Measurements from ENCODE around the gene EIF2B2. TPM values are rescaled to one million over a fixed set of nuclear protein-coding genes. Genes with fewer than 3 reads are reported as not detected.

The EIF2B2 gene
- polyA plus RNA-seq, 3 donors from 2014 or later, result 32.6 to 64.5 (median 57.4) TPM

DNA sequence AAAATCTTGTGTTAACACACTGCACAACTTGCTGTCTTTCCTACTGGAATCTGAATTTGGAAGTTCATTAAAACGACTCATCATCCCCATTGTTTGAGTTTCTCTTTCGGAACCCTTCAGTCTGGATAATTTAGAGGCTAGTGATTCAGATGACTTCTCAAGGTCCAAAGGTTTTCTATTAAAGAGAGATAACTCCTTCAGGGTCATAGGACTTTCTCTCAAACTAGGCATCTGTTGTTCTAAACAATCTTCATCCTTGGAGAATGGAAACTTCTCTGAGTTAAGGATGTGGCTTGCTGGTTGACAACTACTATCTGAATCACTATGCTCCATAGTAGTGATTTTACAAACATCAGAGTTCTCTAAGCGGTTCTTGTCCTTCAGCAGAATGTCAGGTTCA lies 44.2 kb downstream of the EIF2B2 start:
- no peak for DNase-seq
- no peak overlapping the region for H3K4me3 Mint-ChIP-seq
- H3K27ac Mint-ChIP-seq, result no peak overlapping the region
- peaks cover 5 to 7% (median 6%) of the 10 kb centered on the region in 3 donors for H3K27me3 Mint-ChIP-seq (ENCODE audit: low read depth in 3 of 3)
- H3K36me3 Mint-ChIP-seq, result peaks cover 0 to 4% (median 3%) of the 10 kb centered on the region in 3 donors
- H3K4me1 Mint-ChIP-seq, result peaks cover 21 to 62% of the 10 kb centered on the region in 2 donors
- no peaks in the 10 kb centered on the region for H3K9me3 Mint-ChIP-seq

DNA sequence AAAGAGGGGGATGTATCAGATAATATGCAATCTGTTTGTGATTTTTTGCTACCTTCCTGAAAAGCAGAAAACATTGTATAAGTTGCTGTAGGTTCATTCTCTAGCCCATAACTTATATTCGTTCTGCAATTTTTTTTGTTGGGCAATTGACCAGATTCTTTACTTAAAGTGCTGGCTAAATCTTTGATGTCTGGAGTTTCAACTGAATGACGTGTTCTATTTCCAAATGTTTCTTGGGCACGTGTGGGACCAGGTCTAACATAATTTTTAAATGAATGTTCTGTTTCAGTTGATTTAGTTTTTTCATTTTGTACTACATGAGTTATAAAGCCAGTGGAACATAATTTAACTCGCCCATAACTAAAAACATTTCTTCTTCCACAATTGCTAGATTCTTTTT lies 44.8 kb downstream of the EIF2B2 start:
- Mint-ChIP-seq H3K9me3 (no peaks in the 10 kb centered on the region), H3K27me3 (ENCODE audit: low read depth in 3 of 3) (peaks cover 6 to 10% (median 8%) of the 10 kb centered on the region in 3 donors), H3K36me3 (peaks cover 0 to 4% (median 3%) of the 10 kb centered on the region in 3 donors), H3K4me3 (no peak overlapping the region), H3K4me1 (peaks cover 22 to 62% of the 10 kb centered on the region in 2 donors), H3K27ac (no peak overlapping the region)
- no peak for DNase-seq

GRCh38 chr14:75048101-75048500 lies 45.4 kb downstream of the EIF2B2 start:
- Mint-ChIP-seq H3K36me3 (peaks cover 0 to 4% (median 3%) of the 10 kb centered on the region in 3 donors), H3K27ac (no peak overlapping the region), H3K4me3 (no peak overlapping the region), H3K27me3 (ENCODE audit: low read depth in 3 of 3) (peaks cover 6 to 10% (median 10%) of the 10 kb centered on the region in 3 donors), H3K4me1 (peaks cover 22 to 61% of the 10 kb centered on the region in 2 donors), H3K9me3 (no peaks in the 10 kb centered on the region)
- DNase-seq, result no peak

DNA sequence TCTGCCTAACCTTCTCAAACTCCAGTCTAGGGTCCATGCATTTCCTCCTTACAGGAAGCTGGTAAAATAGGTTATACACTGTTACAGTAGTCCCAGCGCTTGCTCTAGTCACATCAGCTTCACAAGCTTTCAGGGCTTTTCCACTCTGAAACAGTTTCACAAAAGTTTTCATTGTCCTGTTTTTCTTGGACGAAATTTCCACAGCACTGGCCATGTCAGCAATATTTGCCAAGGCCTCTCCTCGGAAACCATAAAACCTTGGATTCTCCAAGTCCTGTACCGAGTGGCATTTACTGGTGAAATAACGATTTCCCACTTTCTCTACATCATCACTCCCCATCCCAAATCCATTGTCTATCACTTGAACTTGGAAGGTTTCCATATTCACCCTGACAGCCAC lies 46.4 kb downstream of the EIF2B2 start:
- H3K27ac Mint-ChIP-seq, result no peak overlapping the region

GRCh38 chr14:75049731-75050201 lies 47.0 kb downstream of the EIF2B2 start:
- peaks cover 21 to 50% of the 10 kb centered on the region in 2 donors for H3K4me1 Mint-ChIP-seq
- H3K4me3 Mint-ChIP-seq, result peak overlapping the region; percentile 62 to 96 (median 94)
- H3K36me3 Mint-ChIP-seq, result peaks cover 0 to 6% (median 0%) of the 10 kb centered on the region in 3 donors
- H3K9me3 Mint-ChIP-seq, result no peaks in the 10 kb centered on the region
- peaks cover 6 to 10% (median 10%) of the 10 kb centered on the region in 3 donors for H3K27me3 Mint-ChIP-seq (ENCODE audit: low read depth in 3 of 3)
- H3K27ac Mint-ChIP-seq, result peak overlapping the region in 2 of 6 donors; percentile 1 to 56
- DNase-seq, result no peak

More for the DNA sequence above, 46.4 kb downstream of the EIF2B2 start:
- peaks cover 0 to 3% (median 0%) of the 10 kb centered on the region in 3 donors for H3K36me3 Mint-ChIP-seq
- H3K4me3 Mint-ChIP-seq, result no peak overlapping the region
- DNase-seq, result no peak
- peaks cover 22 to 56% of the 10 kb centered on the region in 2 donors for H3K4me1 Mint-ChIP-seq
- peaks cover 6 to 10% (median 10%) of the 10 kb centered on the region in 3 donors for H3K27me3 Mint-ChIP-seq (ENCODE audit: low read depth in 3 of 3)
- H3K9me3 Mint-ChIP-seq, result no peaks in the 10 kb centered on the region

GRCh38 chr14:75050852-75051555 lies 48.3 kb downstream of the EIF2B2 start, which contains the start of gene MLH3:
MLH3 (minus strand) TSS chr14:75051467; CDS start chr14:75049655, 1,812 bp downstream.
- Mint-ChIP-seq H3K4me1 (peaks cover 19 to 38% of the 10 kb centered on the region in 2 donors), H3K27ac (peak within 1 kb of the TSS; percentile 82 to 95 (median 92)), H3K36me3 (peaks cover 4 to 10% (median 7%) of the 10 kb centered on the region in 3 donors), H3K9me3 (no peaks in the 10 kb centered on the region), H3K4me3 (peak within 1 kb of the TSS; percentile 94 to 96 (median 94)), H3K27me3 (ENCODE audit: low read depth in 3 of 3) (peaks cover 6 to 10% (median 10%) of the 10 kb centered on the region in 3 donors)
- DNase-seq, result peak; percentile 76 to 82 (median 82)

DNA sequence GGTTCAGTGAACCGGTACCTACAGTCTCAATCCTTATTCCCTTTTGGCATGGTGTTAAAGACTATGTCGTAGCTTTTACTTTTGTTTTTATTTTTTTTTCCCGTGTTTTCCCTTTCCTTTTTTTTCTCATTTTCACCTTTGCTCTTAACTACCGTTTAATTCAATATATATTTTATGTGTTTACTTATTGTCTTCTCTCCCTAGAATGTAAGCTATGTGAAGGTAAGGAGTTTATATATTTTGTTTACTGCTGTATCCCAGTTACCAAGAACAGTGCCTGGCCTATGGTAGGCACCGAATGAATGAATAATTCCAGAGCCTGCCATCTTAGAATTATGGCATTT lies 48.8 kb downstream of the EIF2B2 start:
- Mint-ChIP-seq H3K4me1 (peaks cover 19 to 35% of the 10 kb centered on the region in 2 donors), H3K36me3 (peaks cover 4 to 12% (median 9%) of the 10 kb centered on the region in 3 donors)

DNA sequence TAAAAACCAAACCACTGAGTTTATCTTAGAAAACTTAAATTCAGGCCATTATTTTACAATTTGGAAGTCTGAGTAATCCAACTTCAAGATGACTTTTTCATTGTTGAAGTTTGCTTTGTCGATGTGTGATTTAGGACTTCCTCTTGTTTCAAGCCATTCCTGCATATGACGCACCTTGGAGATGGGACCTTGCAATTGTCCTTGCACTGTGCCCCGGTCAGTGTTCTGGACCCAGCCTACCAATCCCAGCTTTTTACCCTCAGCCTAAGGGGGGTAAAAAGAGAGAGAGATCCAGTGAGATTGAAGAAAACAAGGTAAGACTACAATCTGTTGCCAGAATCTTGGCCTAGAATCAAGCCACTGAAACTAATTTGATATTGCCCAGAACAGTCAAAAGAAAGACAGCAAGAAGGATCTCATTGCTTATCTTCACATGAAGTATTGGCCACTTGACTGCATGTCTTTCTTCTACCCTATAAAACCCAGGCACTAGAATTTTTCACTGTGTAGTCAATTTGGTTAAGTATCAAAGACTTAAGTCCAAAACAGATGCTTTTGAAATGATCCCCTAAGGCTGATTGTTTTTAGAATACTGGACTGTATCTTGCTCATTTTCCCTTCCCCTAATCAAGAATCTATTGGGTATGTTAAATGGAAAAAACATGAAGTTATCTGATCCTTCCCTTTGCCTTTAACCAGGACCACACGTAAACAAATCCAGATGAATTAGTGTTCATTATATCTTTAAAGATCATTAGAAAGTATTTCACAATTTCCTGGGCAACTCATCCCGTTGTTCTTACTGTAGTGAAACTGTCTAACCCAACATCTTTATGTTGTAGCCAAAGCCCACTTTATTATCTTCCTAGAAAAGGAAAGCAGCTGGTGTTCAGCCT lies 50.9 kb downstream of the EIF2B2 start:
- no peak for DNase-seq
- H3K36me3 Mint-ChIP-seq, result peaks cover 4 to 14% (median 10%) of the 10 kb centered on the region in 3 donors
- H3K27me3 Mint-ChIP-seq (ENCODE audit: low read depth in 3 of 3), result peaks cover 7 to 10% (median 10%) of the 10 kb centered on the region in 3 donors
- no peaks in the 10 kb centered on the region for H3K9me3 Mint-ChIP-seq
- H3K27ac Mint-ChIP-seq, result peak overlapping the region in 2 of 6 donors; percentile 8 to 28
- H3K4me1 Mint-ChIP-seq, result peaks cover 19 to 24% of the 10 kb centered on the region in 2 donors
- H3K4me3 Mint-ChIP-seq, result no peak overlapping the region

More for the DNA sequence above, 48.8 kb downstream of the EIF2B2 start:
- H3K27me3 Mint-ChIP-seq (ENCODE audit: low read depth in 3 of 3), result peaks cover 7 to 10% (median 10%) of the 10 kb centered on the region in 3 donors
- no peak for DNase-seq
- H3K4me3 Mint-ChIP-seq, result peak overlapping the region; percentile 94 to 96 (median 94)
- no peaks in the 10 kb centered on the region for H3K9me3 Mint-ChIP-seq
- peak overlapping the region; percentile 82 to 95 (median 92) for H3K27ac Mint-ChIP-seq

- Mint-ChIP-seq H3K4me1 (peaks cover 19 to 22% of the 10 kb centered on the region in 2 donors), H3K36me3 (peaks cover 4 to 12% (median 10%) of the 10 kb centered on the region in 3 donors), H3K4me3 (no peak overlapping the region), H3K27ac (no peak overlapping the region), H3K9me3 (no peaks in the 10 kb centered on the region), H3K27me3 (ENCODE audit: low read depth in 3 of 3) (peaks cover 7 to 10% (median 10%) of the 10 kb centered on the region in 3 donors)
- no peak for DNase-seq
Measured at GRCh38 chr14:75054421-75054820, 51.7 kb downstream of the EIF2B2 start.

GRCh38 chr14:75059642-75060041 lies 56.9 kb downstream of the EIF2B2 start:
- peaks cover 19 to 22% of the 10 kb centered on the region in 2 donors for H3K4me1 Mint-ChIP-seq
- DNase-seq, result no peak
- no peaks in the 10 kb centered on the region for H3K9me3 Mint-ChIP-seq
- H3K4me3 Mint-ChIP-seq, result no peak overlapping the region
- peaks cover 0 to 6% (median 2%) of the 10 kb centered on the region in 3 donors for H3K27me3 Mint-ChIP-seq (ENCODE audit: low read depth in 3 of 3)
- H3K27ac Mint-ChIP-seq, result no peak overlapping the region
- H3K36me3 Mint-ChIP-seq, result peaks cover 9 to 12% (median 11%) of the 10 kb centered on the region in 3 donors

GRCh38 chr14:75060420-75060819 lies 57.7 kb downstream of the EIF2B2 start:
- no peaks in the 10 kb centered on the region for H3K9me3 Mint-ChIP-seq
- H3K36me3 Mint-ChIP-seq, result peaks cover 7 to 11% (median 9%) of the 10 kb centered on the region in 3 donors
- peaks cover 22 to 26% of the 10 kb centered on the region in 2 donors for H3K4me1 Mint-ChIP-seq
- H3K4me3 Mint-ChIP-seq, result no peak overlapping the region
- DNase-seq, result no peak
- peaks cover 0 to 6% (median 2%) of the 10 kb centered on the region in 3 donors for H3K27me3 Mint-ChIP-seq (ENCODE audit: low read depth in 3 of 3)
- no peak overlapping the region for H3K27ac Mint-ChIP-seq

Data from immature natural killer cell (primary cell).